Psoas muscle (tissue), 8 donors: Measurements from ENCODE around the gene LBR. TPM values are rescaled to one million over a fixed set of nuclear protein-coding genes. Genes with fewer than 3 reads are reported as not detected.

Experiments
- ATAC-seq, 4 donors: fragments of 200-7000 bp; cut with Tn5 transposase; one replicate each; pipeline ENCODE4 v1.9.1; 2020; ENCODE audit warnings: moderate library complexity in 3 of 4, mild to moderate bottlenecking in 2 of 4
- DNase-seq, 2 donors: peaks; one replicate each; pipeline ENCODE4 v3.0.0-alpha.2; 2020
- H3K27ac ChIP-seq: fragments of 200-600 bp; one replicate; pipeline ENCODE4 v1.8.0; 2022
- H3K27me3 ChIP-seq, 3 donors: fragments of 200-600 bp in 1 of 3; one replicate each; pipeline versions ENCODE4 v1.6.1 to v1.8.0; 2013 to 2022; ENCODE audit warnings: low read length in 2 of 3, mild to moderate bottlenecking in 2 of 3, moderate library complexity in 1 of 3; ENCODE audit not compliant: insufficient read depth in 3 of 3
- H3K36me3 ChIP-seq, 2 donors: fragments of 200-600 bp in 1 of 2; one replicate each; pipeline versions ENCODE4 v1.6.1 to v1.8.0; 2013 to 2022; ENCODE audit warnings: low read depth in 1 of 2, mild to moderate bottlenecking in 1 of 2, moderate library complexity in 1 of 2; ENCODE audit not compliant: insufficient read depth in 1 of 2
- H3K4me1 ChIP-seq: fragments of 200-600 bp; one replicate; pipeline ENCODE4 v1.8.0; 2022
- H3K4me3 ChIP-seq: fragments of 200-600 bp; one replicate; pipeline ENCODE4 v1.8.0; 2022; ENCODE audit warnings: mild to moderate bottlenecking
- H3K9me3 ChIP-seq: fragments of 200-600 bp; one replicate; pipeline ENCODE4 v1.8.0; 2022
- CTCF ChIP-seq: fragments of 200-600 bp; IDR thresholded peaks from one replicate; pipeline ENCODE4 v1.8.0; 2022; ENCODE audit warnings: antibody characterized with exemption
- WGBS, 3 donors: extraction: QIAGEN DNeasy Blood & Tissue Kit; methylation state at CpG; one replicate each; pipeline versions ENCODE4 v1.1.6 to v1.1.7; 2013; 5-methylcytosine and 5-hydroxymethylcytosine counted together
- intact Hi-C, 2 donors: fragments of 100-400 bp; cut with DNase I; formaldehyde crosslinking; loops; one replicate each; pipeline versions ENCODE4 v1.11.0 to v1.14.2; 2022
- polyA plus RNA-seq, 3 donors: library from polyadenylated mRNA; stranded (reverse); fragments of 200-250 nt; gene quantifications; one replicate each; pipeline ENCODE4 v1.2.3, GENCODE V29; 2013
- total RNA-seq, 4 donors: library from RNA; stranded (reverse); fragmentation: NEBNext Ultra II Directional in 2 of 4; extraction: Animal tissue kit (Norgen Biotek cat#: 25700) in 2 of 4; gene quantifications; one replicate each; pipeline versions ENCODE4 v1.2.1 to v1.2.4, GENCODE V29; 2021 to 2023
- donor health status: healthy with polysubstance abuse.
- donor health status: DM: no; HTN: no; CAD: no; lungs with moderate emphysema.
- donor health status: Bipolar disorder and iron deficiency.
- donor health status: healthy.
- donor health status: DM: yes; HTN: yes; CAD: no.
- donor health status: DM: no; HTN: no; CAD: no.
- donor health status: DM: no; HTN: no; CAD: no.
- donor health status: DM: yes; HTN: yes; CAD: no.

Gene LBR
- total and polyA plus RNA-seq, 7 donors, result 6.8 to 22.8 (median 14.6) TPM

- intact Hi-C loops, result no loop called here
- DNase-seq, result no peak
- peaks cover 3 to 92% of the 10 kb centered on the region in 2 donors for H3K36me3 ChIP-seq
Observed at GRCh38 chr1:225408249-225408648, 19.6 kb downstream of the LBR start.

GRCh38 chr1:225407755-225408154 lies 20.1 kb downstream of the LBR start:
- H3K4me1 ChIP-seq, result no peaks in the 10 kb centered on the region

More at GRCh38 chr1:225408249-225408648, 19.6 kb downstream of the LBR start:
- no peak for TF ChIP-seq CTCF
- 83 to 94% (median 86%) methylated on average over 4 of the region's 4 CpGs for WGBS, 3 donors
- H3K9me3 ChIP-seq, result no peaks in the 10 kb centered on the region
- no peak overlapping the region for H3K4me3 ChIP-seq
- no peak overlapping the region for H3K27ac ChIP-seq
- H3K27me3 ChIP-seq, result no peaks in the 10 kb centered on the region
- no peaks in the 10 kb centered on the region for H3K4me1 ChIP-seq
- ATAC-seq, result no peak

GRCh38 chr1:225406976-225407725 lies 20.7 kb downstream of the LBR start:
- Histone ChIP-seq H3K36me3 (peaks cover 3 to 93% of the 10 kb centered on the region in 2 donors), H3K27ac (no peak overlapping the region), H3K9me3 (no peaks in the 10 kb centered on the region), H3K27me3 (no peaks in the 10 kb centered on the region), H3K4me3 (no peak overlapping the region), H3K4me1 (no peaks in the 10 kb centered on the region)
- no peak for ATAC-seq
- intact Hi-C loops, result no loop called here
- no peak for DNase-seq
- no peak for TF ChIP-seq CTCF
- WGBS, 3 donors, result 95 to 98% (median 96%) methylated on average over 8 of the region's 8 CpGs

More at GRCh38 chr1:225407755-225408154, 20.1 kb downstream of the LBR start:
- TF ChIP-seq CTCF, result no peak
- ATAC-seq (no peak), DNase-seq (no peak)
- no peak overlapping the region for H3K4me3 ChIP-seq
- H3K27me3 ChIP-seq, result no peaks in the 10 kb centered on the region
- no peak overlapping the region for H3K27ac ChIP-seq
- 94 to 98% (median 95%) methylated on average over 2 of the region's 2 CpGs for WGBS, 3 donors
- peaks cover 3 to 92% of the 10 kb centered on the region in 2 donors for H3K36me3 ChIP-seq
- intact Hi-C loops, result no loop called here
- H3K9me3 ChIP-seq, result no peaks in the 10 kb centered on the region

GRCh38 chr1:225400968-225401367 lies 26.9 kb downstream of the LBR start:
- 90 to 93% (median 91%) methylated on average over 5 of the region's 5 CpGs for WGBS, 3 donors
- Histone ChIP-seq H3K4me1 (no peaks in the 10 kb centered on the region), H3K27me3 (no peaks in the 10 kb centered on the region), H3K27ac (no peak overlapping the region), H3K36me3 (peaks cover 0 to 71% of the 10 kb centered on the region in 2 donors), H3K4me3 (no peak overlapping the region), H3K9me3 (no peaks in the 10 kb centered on the region)
- no peak for TF ChIP-seq CTCF
- DNase-seq, result no peak
- intact Hi-C loops, result no loop called here
- no peak for ATAC-seq
